Melanocyte of skin (primary cell): ENCODE results near the gene DBT. TPM values are rescaled to one million over a fixed set of nuclear protein-coding genes. Genes with fewer than 3 reads are reported as not detected.

Experiments used
- small RNA-seq, 2 donors: library from RNA; depleted of rRNA; stranded (forward); fragments of <200 nt; gene quantifications; one replicate each; pipeline ENCODE3, GENCODE V24; 2012
- total RNA-seq, 2 donors: library from RNA; depleted of rRNA; stranded (reverse); fragments of >200 nt; gene quantifications; 2 replicates each; pipeline ENCODE4 v1.2.3, GENCODE V29; 2012

The DBT gene
- total RNA-seq, result 1 to 10 TPM; 4.8 to 7.0 TPM

GRCh38 chr1:100249537-100250257, at the start of gene DBT:
DBT (minus strand) TSS chr1:100249834; CDS start chr1:100249820, 14 bp downstream.

GRCh38 chr1:100265931-100266740, 16.5 kb upstream of the DBT start, which contains the start of gene RTCA:
RTCA (plus strand) TSS chr1:100266216; CDS start chr1:100266376, 160 bp downstream.

GRCh38 chr1:100178091-100178490, 71.5 kb downstream of the DBT start, which contains the start of gene LRRC39:
LRRC39 (minus strand) TSS chr1:100178256; CDS start chr1:100168516, 9,740 bp downstream.

Small RNA genes within 50 kb of the gene (small RNA-seq; reads per million reads assigned to genes)
- 0.30 to 0.35 reads per million in 2 donors for gene AL445928.1
- 0 reads per million in 2 donors for gene MIR553
- gene RPL23AP90, result 0 reads per million in 2 donors

Other genes starting within 250 kb of the DBT start
- gene SASS6, start 116.9 kb downstream of the DBT start, total RNA-seq, result 1 to 10 TPM; 4.5 to 8.7 TPM
- 1 to 10 TPM; 7.3 to 8.3 TPM for gene TRMT13, start 116.7 kb downstream of the DBT start, total RNA-seq
- gene LRRC39, start 71.6 kb downstream of the DBT start, total RNA-seq, result under 1 TPM; 0.33 to 0.69 TPM
- 10 to 100 TPM; 31.7 to 37.6 TPM for gene RTCA, start 16.4 kb upstream of the DBT start, total RNA-seq
- gene CDC14A, start 102.7 kb upstream of the DBT start, total RNA-seq, result 1 to 10 TPM; 5.5 to 7.7 TPM